Activated CD8-positive, alpha-beta memory T cell treated with anti-CD3 and anti-CD28 coated beads, Interleukin-2, amount 10 ng/mL, durations not matched to agents 7 days and 5 days (primary cell): Measurements from ENCODE around the gene MCAT. TPM values are rescaled to one million over a fixed set of nuclear protein-coding genes. Genes with fewer than 3 reads are reported as not detected.
"Not testable (repeated sequence)": the region's sequence is repeated elsewhere in the genome, so short reads cannot be mapped to it uniquely, and the experiment has no call there.

ENCODE experiments used
- ATAC-seq: fragments of 150-1000 bp; cut with Tn5 transposase; one replicate; pipeline ENCODE4 v1.10.0; 2021; ENCODE audit warnings: moderate library complexity
- CTCF ChIA-PET: fragments of 350-600 bp; sonication (Branson Sonifier 250); formaldehyde crosslinking; loops from one replicate; lab custom pipeline; 2021; ENCODE audit warnings: antibody characterized with exemption; lab: Charles Lee
- DNase-seq: peaks from one replicate; pipeline ENCODE4 v3.0.0-alpha.2; 2020
- H3K27ac Mint-ChIP-seq: one replicate; pipeline ENCODE4 v1.8.0; 2021; ENCODE audit warnings: mild to moderate bottlenecking, mixed read lengths
- H3K27me3 Mint-ChIP-seq: one replicate; pipeline ENCODE4 v1.8.0; 2021; ENCODE audit warnings: mixed read lengths
- H3K36me3 Mint-ChIP-seq: one replicate; pipeline ENCODE4 v1.8.0; 2021; ENCODE audit warnings: mild to moderate bottlenecking, mixed read lengths
- H3K4me1 Mint-ChIP-seq: one replicate; pipeline ENCODE4 v1.8.0; 2021; ENCODE audit warnings: mixed read lengths
- H3K4me3 Mint-ChIP-seq: one replicate; pipeline ENCODE4 v1.8.0; 2021; ENCODE audit warnings: mild to moderate bottlenecking, moderate library complexity, mixed read lengths
- H3K9me3 Mint-ChIP-seq: one replicate; pipeline ENCODE4 v1.8.0; 2022; ENCODE audit warnings: low read depth, mixed read lengths
- total RNA-seq, 2 experiments: library from RNA; stranded (reverse); gene quantifications; one replicate each; pipeline ENCODE4 v1.2.3, GENCODE V29; 2021

The MCAT gene
- total RNA-seq, 2 experiments from 2014 or later = 10.7 to 13.2 TPM

- CTCF ChIA-PET = no interaction called here
- ATAC-seq (no peak), DNase-seq (no peak)
- Mint-ChIP-seq H3K4me1 (peaks cover 13% of the 10 kb centered on the region), H3K27me3 (no peaks in the 10 kb centered on the region), H3K9me3 (no peaks in the 10 kb centered on the region), H3K27ac (no peak overlapping the region), H3K4me3 (no peak overlapping the region), H3K36me3 (no peaks in the 10 kb centered on the region)
Observed at GRCh38 chr22:43155789-43156188, 12.6 kb upstream of the MCAT start.

DNA sequence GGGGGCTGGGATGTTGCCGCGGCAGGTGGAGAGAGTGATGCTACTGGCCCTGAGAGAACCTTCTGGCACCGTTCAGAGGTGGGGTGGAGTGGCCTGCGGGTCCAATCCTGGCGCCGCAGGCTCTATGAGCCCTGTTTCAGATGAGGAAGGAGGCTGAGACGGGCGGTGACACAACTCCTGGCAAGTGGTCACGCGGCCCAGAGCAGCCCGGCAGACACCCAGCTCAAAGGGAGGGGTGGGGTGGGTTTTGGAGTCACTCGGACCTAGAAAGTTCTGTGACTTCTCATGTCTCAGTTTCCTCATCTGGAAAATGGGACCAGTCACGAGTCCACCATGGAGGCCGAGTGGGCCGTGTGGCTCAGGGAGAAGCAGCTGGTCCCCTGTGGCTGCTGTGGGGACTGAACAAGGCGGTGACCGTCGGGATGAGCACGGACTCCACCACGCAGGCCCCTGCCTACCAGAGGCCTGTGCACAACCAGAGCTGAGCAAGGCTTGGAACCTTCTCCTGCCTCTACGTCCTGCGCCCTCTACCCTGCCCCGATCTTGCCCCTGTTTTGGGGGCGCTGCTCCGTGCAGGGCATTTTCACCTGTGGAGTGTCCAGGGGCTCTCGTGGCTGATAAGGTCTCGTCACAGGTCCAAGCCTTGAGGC is 11.8 kb upstream of the MCAT start:
- Mint-ChIP-seq H3K4me1 (peaks cover 17% of the 10 kb centered on the region), H3K4me3 (no peak overlapping the region), H3K27ac (peak overlapping the region; percentile 32), H3K36me3 (no peaks in the 10 kb centered on the region), H3K9me3 (no peaks in the 10 kb centered on the region), H3K27me3 (no peaks in the 10 kb centered on the region)
- no peak for ATAC-seq
- DNase-seq = no peak
- CTCF ChIA-PET = no interaction called here

DNA sequence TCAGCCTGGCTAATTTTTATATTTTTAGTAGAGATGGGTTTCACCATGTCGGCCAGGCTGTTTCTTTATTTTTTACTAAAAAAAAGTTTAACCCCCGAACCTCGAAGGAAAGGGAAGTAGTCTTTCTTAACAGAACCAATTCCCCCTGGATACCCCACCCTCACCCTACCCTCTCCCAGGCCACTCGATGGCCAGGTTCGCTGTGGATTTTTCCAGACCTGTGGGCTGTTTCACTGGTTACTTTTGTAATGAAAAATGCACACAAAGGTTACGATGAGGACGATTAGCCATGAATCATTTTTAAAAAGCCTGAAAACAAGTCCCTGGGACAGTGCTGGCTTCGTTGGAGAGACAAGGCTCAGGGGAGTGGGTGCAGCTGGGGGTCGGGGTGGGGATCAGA is 10.7 kb upstream of the MCAT start:
- no peak overlapping the region for H3K4me3 Mint-ChIP-seq
- CTCF ChIA-PET = no interaction called here

DNA sequence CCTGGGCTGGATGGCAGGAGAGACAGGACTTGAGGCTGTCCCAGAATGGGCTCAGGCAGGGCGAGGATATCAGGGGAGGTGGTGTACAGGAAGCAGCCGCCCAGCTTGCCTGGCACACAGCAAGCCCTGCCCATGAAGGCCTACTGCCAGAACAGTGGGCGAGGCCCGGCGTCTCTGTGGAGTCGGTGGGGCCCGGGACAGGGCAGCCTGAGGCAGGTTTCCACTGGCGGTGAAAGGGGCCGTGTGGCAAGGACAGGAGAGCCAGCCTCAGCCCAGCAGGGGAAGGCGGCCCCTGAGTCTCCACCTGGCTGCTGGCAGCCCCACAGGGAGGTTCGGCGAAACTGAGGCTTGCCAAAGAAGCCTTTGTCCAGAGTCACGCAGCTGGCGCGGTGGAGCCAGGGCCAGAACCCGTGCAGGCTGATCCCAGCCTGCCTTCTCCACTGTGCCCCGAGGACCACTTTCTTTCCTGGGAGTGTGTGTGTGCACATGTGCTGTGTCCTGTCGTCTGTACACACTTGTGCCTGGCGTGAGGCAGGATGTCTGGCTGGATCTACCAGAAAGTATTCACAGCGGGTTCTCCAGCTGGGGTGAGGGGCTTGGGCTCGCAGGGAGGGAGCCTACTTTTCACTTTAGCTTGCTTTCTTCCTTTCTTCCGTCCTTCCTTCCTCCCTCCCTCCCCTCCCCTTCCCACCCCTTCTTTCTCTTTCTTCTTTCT is 9.3 kb upstream of the MCAT start:
- no peaks in the 10 kb centered on the region for H3K9me3 Mint-ChIP-seq
- peak; percentile 72 for DNase-seq
- peak overlapping the region; percentile 85 for H3K27ac Mint-ChIP-seq
- H3K4me1 Mint-ChIP-seq = peaks cover 28% of the 10 kb centered on the region
- CTCF ChIA-PET = interaction anchor here (0.7 kb wide), 1 partner anchor 9 kb away, joined by 3 read pairs; the partner anchor contains the start of gene MCAT
- peak overlapping the region; percentile 83 for H3K4me3 Mint-ChIP-seq
- no peaks in the 10 kb centered on the region for H3K27me3 Mint-ChIP-seq
- peak; percentile 81 for ATAC-seq
- no peaks in the 10 kb centered on the region for H3K36me3 Mint-ChIP-seq

More for the DNA sequence above, 10.7 kb upstream of the MCAT start:
- Mint-ChIP-seq H3K36me3 (no peaks in the 10 kb centered on the region), H3K9me3 (no peaks in the 10 kb centered on the region), H3K27ac (no peak overlapping the region), H3K4me1 (peaks cover 18% of the 10 kb centered on the region), H3K27me3 (no peaks in the 10 kb centered on the region)
- ATAC-seq (no peak), DNase-seq (no peak)

- Mint-ChIP-seq H3K36me3 (no peaks in the 10 kb centered on the region), H3K27me3 (no peaks in the 10 kb centered on the region), H3K9me3 (no peaks in the 10 kb centered on the region), H3K27ac (peak overlapping the region; percentile 85), H3K4me3 (peak overlapping the region; percentile 83), H3K4me1 (peaks cover 32% of the 10 kb centered on the region)
- CTCF ChIA-PET = no interaction called here
- peak; percentile 27 for ATAC-seq
- no peak for DNase-seq
Observed at GRCh38 chr22:43152003-43152356, 8.8 kb upstream of the MCAT start.

DNA sequence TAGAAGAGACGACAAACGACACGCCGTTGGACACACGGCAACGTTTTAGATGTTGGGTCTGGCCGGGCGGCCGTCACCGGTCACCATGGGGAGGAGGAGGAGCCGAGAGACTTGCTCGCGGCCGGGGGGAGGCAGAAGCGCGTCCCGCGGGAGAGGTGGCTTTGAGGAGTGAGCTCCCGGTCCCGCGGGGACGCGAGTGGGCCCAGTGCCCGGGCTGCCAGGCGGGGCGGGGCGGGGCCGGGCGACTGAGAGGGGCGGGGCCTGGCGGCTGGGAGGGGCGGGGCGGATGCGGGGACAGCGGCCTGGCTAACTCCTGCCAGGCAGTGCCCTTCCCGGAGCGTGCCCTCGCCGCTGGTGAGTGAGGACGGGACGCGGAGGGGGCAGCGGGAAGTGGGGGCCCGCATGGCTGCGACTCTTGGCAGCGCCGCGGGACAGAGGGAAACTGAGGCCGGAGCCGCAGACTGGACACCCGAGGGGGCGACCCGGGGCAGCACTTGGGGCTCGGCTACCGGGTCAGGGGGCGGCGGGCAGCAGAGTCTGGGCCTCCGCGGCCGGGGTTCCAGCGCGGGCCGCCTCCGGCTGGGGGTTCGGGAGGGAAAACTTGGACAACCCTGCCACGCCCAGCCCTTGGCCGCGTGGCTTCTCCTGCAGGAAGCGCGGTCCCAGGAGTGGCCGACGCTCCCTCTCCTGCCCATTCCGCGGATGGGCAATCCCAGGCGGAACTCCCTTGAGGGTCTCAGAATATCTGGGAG is 8.2 kb upstream of the MCAT start, which contains the start of gene TSPO:
TSS of gene TSPO (plus strand) at position 309 of the 752 bp plus-strand sequence. CDS start 7,680 bp downstream, outside the sequence.
- DNase-seq (peak; percentile 68), ATAC-seq (peak; percentile 77)
- Mint-ChIP-seq H3K4me1 (peaks cover 34% of the 10 kb centered on the region), H3K4me3 (peak within 1 kb of the TSS; percentile 83), H3K27ac (peak within 1 kb of the TSS; percentile 88), H3K27me3 (no peaks in the 10 kb centered on the region), H3K36me3 (no peaks in the 10 kb centered on the region), H3K9me3 (no peaks in the 10 kb centered on the region)
- CTCF ChIA-PET = no interaction called here

DNA sequence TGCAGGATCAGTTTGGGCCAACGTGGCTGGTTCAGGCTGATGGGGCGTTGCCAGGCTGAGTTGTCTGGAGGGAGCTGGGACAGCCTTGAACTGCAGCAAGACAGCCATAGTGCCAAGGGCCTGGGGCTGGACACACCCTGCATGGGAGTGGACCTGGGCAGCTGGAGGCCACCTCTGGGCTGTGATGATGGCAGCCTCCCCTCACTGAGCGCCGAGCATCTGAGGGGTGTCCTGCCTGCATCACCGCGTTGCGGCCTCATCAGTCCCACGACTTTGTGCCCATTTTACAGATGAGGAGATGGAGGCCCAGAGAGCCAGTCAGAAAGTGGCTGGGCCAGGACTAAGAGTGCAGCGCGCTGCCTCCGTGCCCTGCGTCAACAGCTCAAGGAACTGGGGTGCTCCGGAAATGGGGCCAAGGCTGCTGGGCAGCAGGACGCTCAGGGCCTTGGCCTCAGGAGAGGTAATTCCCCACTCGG is 7.6 kb upstream of the MCAT start:
- peak overlapping the region; percentile 88 for H3K27ac Mint-ChIP-seq
- no peaks in the 10 kb centered on the region for H3K9me3 Mint-ChIP-seq
- peaks cover 30% of the 10 kb centered on the region for H3K4me1 Mint-ChIP-seq
- H3K4me3 Mint-ChIP-seq = peak overlapping the region; percentile 83
- H3K27me3 Mint-ChIP-seq = no peaks in the 10 kb centered on the region
- DNase-seq (no peak), ATAC-seq (peak; percentile 3)
- CTCF ChIA-PET = interaction anchor here (0.7 kb wide), 1 partner anchor 294 kb away, joined by 3 read pairs; the partner anchor contains the start of gene ARFGAP3
- no peaks in the 10 kb centered on the region for H3K36me3 Mint-ChIP-seq

DNA sequence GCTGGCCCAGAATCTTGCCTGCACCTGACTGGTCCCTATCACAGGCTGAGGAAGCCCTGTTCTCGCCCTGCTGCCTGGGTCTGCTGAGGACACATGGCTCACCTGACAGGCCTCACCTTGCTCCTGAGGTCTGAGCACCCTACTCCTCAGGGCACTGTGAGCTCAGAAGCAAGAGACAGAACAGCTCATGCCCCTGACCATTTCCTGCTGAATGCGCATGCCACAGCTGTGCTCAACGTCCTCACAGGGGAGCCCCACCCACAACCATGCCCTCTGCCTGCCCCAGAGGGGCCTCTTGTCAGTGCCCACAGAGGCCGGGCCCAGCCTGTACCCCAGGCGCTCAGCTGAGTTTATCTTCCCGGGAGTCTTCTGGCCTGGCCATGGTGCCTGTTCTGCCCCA is 5.4 kb upstream of the MCAT start:
- Mint-ChIP-seq H3K4me1 (peaks cover 30% of the 10 kb centered on the region), H3K27me3 (no peaks in the 10 kb centered on the region), H3K4me3 (no peak overlapping the region), H3K9me3 (no peaks in the 10 kb centered on the region), H3K27ac (no peak overlapping the region), H3K36me3 (no peaks in the 10 kb centered on the region)
- CTCF ChIA-PET = interaction anchor here (1.5 kb wide), 1 partner anchor 10 kb away, joined by 3 read pairs; no protein-coding TSS in a partner anchor
- DNase-seq = no peak
- no peak for ATAC-seq

GRCh38 chr22:43147821-43148220 is 4.6 kb upstream of the MCAT start:
- Mint-ChIP-seq H3K9me3 (no peaks in the 10 kb centered on the region), H3K36me3 (no peaks in the 10 kb centered on the region), H3K27me3 (no peaks in the 10 kb centered on the region), H3K4me1 (peaks cover 31% of the 10 kb centered on the region), H3K27ac (peak overlapping the region; percentile 34), H3K4me3 (no peak overlapping the region)
- no peak for ATAC-seq
- CTCF ChIA-PET = interaction anchor here (1.0 to 1.5 kb wide), 2 partner anchors 10 to 40 kb away, joined by 3 read pairs; no protein-coding TSS in a partner anchor
- DNase-seq = no peak

- not testable (repeated sequence) for DNase-seq, H3K4me3 Mint-ChIP-seq, H3K27me3 Mint-ChIP-seq, H3K27ac Mint-ChIP-seq, H3K36me3 Mint-ChIP-seq, H3K9me3 Mint-ChIP-seq, ATAC-seq
- peaks cover 38% of the 10 kb centered on the region for H3K4me1 Mint-ChIP-seq
- CTCF ChIA-PET = interaction anchor here (0.7 to 1.0 kb wide), 2 partner anchors 193 to 200 kb away, joined by 3 to 4 read pairs; no protein-coding TSS in a partner anchor
Observed at GRCh38 chr22:43146332-43146731, 3.1 kb upstream of the MCAT start.

DNA sequence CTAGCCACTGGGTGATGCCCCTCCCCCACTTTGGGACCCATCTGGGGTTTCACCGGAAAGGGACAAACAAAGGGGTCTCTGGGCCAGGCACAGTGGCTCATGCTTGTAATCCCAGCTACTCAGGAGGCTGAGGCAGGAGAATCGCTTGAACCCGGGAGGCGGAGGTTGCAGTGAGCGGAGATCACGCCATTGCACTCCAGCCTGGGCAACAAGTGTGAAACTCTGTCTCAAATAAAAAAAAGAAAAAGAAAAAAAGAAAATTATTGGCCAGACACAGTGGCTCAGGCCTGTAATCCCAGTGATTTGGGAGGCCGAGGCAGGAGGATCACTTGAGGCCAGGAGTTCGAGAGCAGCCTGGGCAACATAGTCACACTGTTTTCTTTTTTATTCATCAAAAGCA is 2.2 kb upstream of the MCAT start:
- CTCF ChIA-PET = interaction anchor here (1.0 kb wide), 1 partner anchor 201 kb away, joined by 3 read pairs; no protein-coding TSS in a partner anchor
- ATAC-seq, DNase-seq, H3K36me3 Mint-ChIP-seq, H3K27ac Mint-ChIP-seq, H3K27me3 Mint-ChIP-seq, H3K9me3 Mint-ChIP-seq, H3K4me3 Mint-ChIP-seq: not testable (repeated sequence)
- peaks cover 37% of the 10 kb centered on the region for H3K4me1 Mint-ChIP-seq

- Mint-ChIP-seq H3K4me1 (peaks cover 37% of the 10 kb centered on the region), H3K27ac (no peak overlapping the region), H3K36me3 (peaks cover 7% of the 10 kb centered on the region), H3K9me3 (no peaks in the 10 kb centered on the region), H3K27me3 (no peaks in the 10 kb centered on the region), H3K4me3 (no peak overlapping the region)
- ATAC-seq (no peak), DNase-seq (no peak)
- CTCF ChIA-PET = no interaction called here
Observed at GRCh38 chr22:43144949-43145348, 1.8 kb upstream of the MCAT start.

DNA sequence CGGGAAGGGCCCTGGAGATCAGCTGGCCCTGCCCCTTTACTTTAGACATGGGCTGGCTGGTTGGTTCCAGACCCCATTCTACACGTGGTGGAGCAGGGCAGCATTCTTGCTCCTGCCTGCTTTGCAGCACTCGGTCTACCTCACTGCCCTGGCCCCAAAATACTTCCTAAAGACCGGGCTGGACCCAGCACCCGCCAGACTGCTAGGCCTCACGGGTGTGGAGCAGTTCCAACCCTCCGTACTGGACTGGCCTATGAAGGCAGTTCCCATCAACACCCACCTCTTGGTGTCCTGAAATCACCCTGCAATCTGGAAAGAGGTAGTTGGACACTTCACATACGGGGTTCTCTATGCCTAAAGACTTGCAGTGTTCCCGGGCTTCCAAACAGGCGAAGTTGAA is 6.4 kb downstream of the MCAT start:
- CTCF ChIA-PET = interaction anchor here (0.6 to 2.1 kb wide), 6 partner anchors 10 to 428 kb away, joined by 3 to 11 read pairs (median 4); partner anchors contain the start of gene BIK
- Mint-ChIP-seq H3K4me1 (peaks cover 9% of the 10 kb centered on the region), H3K9me3 (no peaks in the 10 kb centered on the region), H3K36me3 (peaks cover 21% of the 10 kb centered on the region), H3K27me3 (no peaks in the 10 kb centered on the region), H3K4me3 (no peak overlapping the region), H3K27ac (no peak overlapping the region)
- DNase-seq (no peak), ATAC-seq (no peak)
